SK-N-SH (cell line): ENCODE measurements around the gene CDIP1. TPM values are rescaled to one million over a fixed set of nuclear protein-coding genes. Genes with fewer than 3 reads are reported as not detected.

Source experiments
- CTCF ChIA-PET: fragments of 300-600, 350-600 bp; formaldehyde crosslinking; extraction: SDS; loops from one replicate; lab custom pipeline; 2021; lab: Yijun Ruan, JAX
- POLR2A ChIA-PET: fragments of 350-600 bp; sonication (Branson Sonifier 250); formaldehyde crosslinking; extraction: SDS; loops from one replicate; lab custom pipeline; 2020; ENCODE audit warnings: antibody characterized with exemption, inconsistent platforms; lab: Yijun Ruan, JAX
- DNase-seq: peaks from one replicate; pipeline ENCODE4 v3.0.0; 2012
- H2AFZ ChIP-seq: fragments of 200-600 bp; sonication (generic); 2 replicates; pipeline ENCODE4 v1.8.1; 2016; ENCODE audit warnings: antibody characterized with exemption, mild to moderate bottlenecking, low read depth
- H3F3A ChIP-seq: fragments of 200-600 bp; sonication (generic); replicated peaks from 2 replicates; pipeline ENCODE3; 2016; ENCODE audit warnings: antibody characterized with exemption, mild to moderate bottlenecking; ENCODE audit not compliant: insufficient read depth
- H3K27ac ChIP-seq, 2 experiments: fragments of 200-500 bp in 1 of 2; fragments of 200-600 bp in 1 of 2; sonication (Bioruptor generic) in 1 of 2; sonication (generic), shearing (Covaris generic) in 1 of 2; 2 replicates each; pipeline versions ENCODE4 v1.5.1 to v1.6.1; 2014 to 2016; ENCODE audit warnings: low read depth in 2 of 2, inconsistent platforms in 1 of 2, low read length in 1 of 2, mild to moderate bottlenecking in 1 of 2, mixed read lengths in 1 of 2
- H3K27me3 ChIP-seq: fragments of 200-600 bp; sonication (generic), shearing (Covaris generic); 2 replicates; pipeline ENCODE4 v1.6.1; 2016; ENCODE audit warnings: mixed run types; ENCODE audit not compliant: insufficient read depth
- H3K36me3 ChIP-seq, 2 experiments: fragments of 200-500 bp in 1 of 2; fragments of 200-600 bp in 1 of 2; sonication (Bioruptor generic) in 1 of 2; sonication (generic) in 1 of 2; replicated peaks in 1 of 2; 2 replicates each; pipeline versions ENCODE3 to v1.5.1; 2014 to 2016; ENCODE audit warnings: low read length in 1 of 2, mild to moderate bottlenecking in 1 of 2; ENCODE audit not compliant: insufficient read depth in 2 of 2, control insufficient read depth in 1 of 2
- H3K4me1 ChIP-seq, 2 experiments: fragments of 200-500 bp in 1 of 2; fragments of 200-600 bp in 1 of 2; sonication (Bioruptor generic) in 1 of 2; sonication (generic), shearing (Covaris generic) in 1 of 2; 2 replicates each; pipeline versions ENCODE4 v1.5.1 to v1.6.1; 2014 to 2016; ENCODE audit warnings: low read depth in 1 of 2, low read length in 1 of 2, mixed run types in 1 of 2; ENCODE audit not compliant: insufficient read depth in 2 of 2, control insufficient read depth in 1 of 2
- H3K4me2 ChIP-seq: fragments of 200-600 bp; sonication (generic), shearing (Covaris generic); 2 replicates; pipeline ENCODE4 v1.6.1; 2017; ENCODE audit warnings: mixed run types
- H3K4me3 ChIP-seq, 2 experiments: fragments of 200-500 bp in 1 of 2; fragments of 200-600 bp in 1 of 2; sonication (Bioruptor generic) in 1 of 2; sonication (generic), shearing (Covaris generic) in 1 of 2; 2 replicates each; pipeline versions ENCODE4 v1.5.1 to v1.8.1; 2014 to 2016; ENCODE audit warnings: low read depth in 2 of 2, inconsistent platforms in 1 of 2, low read length in 1 of 2, mild to moderate bottlenecking in 1 of 2, mixed read lengths in 1 of 2, moderate library complexity in 1 of 2
- H3K79me2 ChIP-seq: fragments of 200-600 bp; sonication (generic); 2 replicates; pipeline ENCODE4 v1.8.1; 2017; ENCODE audit warnings: mild to moderate bottlenecking; ENCODE audit not compliant: insufficient read depth
- H3K9ac ChIP-seq: fragments of 200-600 bp; sonication (generic); 2 replicates; pipeline ENCODE4 v1.6.1; 2017; ENCODE audit warnings: mixed run types
- H3K9me2 ChIP-seq: fragments of 200-600 bp; sonication (generic); 2 replicates; pipeline ENCODE4 v1.6.1; 2017; ENCODE audit warnings: mixed run types
- H3K9me3 ChIP-seq: fragments of 200-600 bp; sonication (generic); 2 replicates; pipeline ENCODE4 v1.6.1; 2017; ENCODE audit warnings: mixed run types, mild to moderate bottlenecking, moderate library complexity
- H4K20me1 ChIP-seq: fragments of 200-600 bp; sonication (generic); 2 replicates; pipeline ENCODE4 v1.6.1; 2017; ENCODE audit warnings: mild to moderate bottlenecking, mixed run types; ENCODE audit not compliant: insufficient read depth
- ELF1 ChIP-seq: IDR thresholded peaks from 2 replicates; pipeline ENCODE4 v1.4.0; 2012
- EP300 ChIP-seq, 2 experiments: IDR thresholded peaks; 2 replicates each; pipeline versions ENCODE4 v1.4.0 to v1.6.1; 2012; ENCODE audit warnings: borderline replicate concordance in 1 of 2, low read depth in 1 of 2, low read length in 1 of 2
- EZH2phosphoT487 ChIP-seq: fragments of 200-600 bp; sonication (generic); IDR thresholded peaks from 2 replicates; pipeline ENCODE4 v1.6.1; 2017; ENCODE audit warnings: low read depth, mixed run types, mild to moderate bottlenecking, antibody characterized with exemption, moderate library complexity, borderline replicate concordance
- FOSL2 ChIP-seq: IDR thresholded peaks from 2 replicates; pipeline ENCODE4 v1.4.0; 2012; ENCODE audit warnings: low read depth, mild to moderate bottlenecking, moderate library complexity, borderline replicate concordance
- FOXM1 ChIP-seq: IDR thresholded peaks from 2 replicates; pipeline ENCODE4 v1.4.0; 2012; ENCODE audit warnings: low read depth, mild to moderate bottlenecking
- GABPA ChIP-seq: IDR thresholded peaks from 2 replicates; pipeline ENCODE4 v1.4.0; 2012; ENCODE audit warnings: low read depth, mild to moderate bottlenecking
- MEF2A ChIP-seq: IDR thresholded peaks from 2 replicates; pipeline ENCODE4 v1.4.0; 2012; ENCODE audit warnings: low read depth, borderline replicate concordance
- MXI1 ChIP-seq: IDR thresholded peaks from 2 replicates; pipeline ENCODE4 v1.6.1; 2012; ENCODE audit warnings: mild to moderate bottlenecking, low read depth, low read length, improper control_type of control experiment
- TAF1 ChIP-seq: IDR thresholded peaks from 2 replicates; pipeline ENCODE4 v1.6.1; 2012; ENCODE audit warnings: low read depth, mild to moderate bottlenecking, low read length, moderate library complexity, borderline replicate concordance
- TCF12 ChIP-seq: IDR thresholded peaks from 2 replicates; pipeline ENCODE4 v1.4.0; 2012
- YY1 ChIP-seq: IDR thresholded peaks from 2 replicates; pipeline ENCODE4 v1.4.0; 2012; ENCODE audit warnings: low read depth, mild to moderate bottlenecking
- WGBS: methylation state at CpG from one replicate; pipeline ENCODE4 v1.1.6; 2017; ENCODE audit warnings: low lambda C conversion rate; 5-methylcytosine and 5-hydroxymethylcytosine counted together
- polyA plus RNA-seq, 3 experiments: library from polyadenylated mRNA; depleted of rRNA; stranded (reverse); fragments of >200 nt; gene quantifications; 2 replicates each; pipeline ENCODE4 v1.2.3, GENCODE V29; 2012
- TF ChIP-seq, protein P1 (sequence below): IDR thresholded peaks from 2 replicates; pipeline ENCODE4; 2012
- TF ChIP-seq, protein P2 (sequence below): IDR thresholded peaks from 2 replicates; pipeline ENCODE4 v1.4.0; 2012; ENCODE audit warnings: low read depth
- TF ChIP-seq, protein P3 (sequence below): IDR thresholded peaks from 2 replicates; pipeline ENCODE4 v1.4.0; 2012; ENCODE audit warnings: low read depth, borderline replicate concordance
- TF ChIP-seq, protein P4 (sequence below): IDR thresholded peaks from 2 replicates; pipeline ENCODE4 v1.4.0; 2012; ENCODE audit warnings: low read depth, borderline replicate concordance
- TF ChIP-seq, protein P5 (sequence below): fragments of 200-600 bp; sonication (generic); IDR thresholded peaks from 2 replicates; pipeline ENCODE4 v1.6.1; 2017; ENCODE audit warnings: antibody characterized with exemption, mild to moderate bottlenecking, moderate library complexity
- TF ChIP-seq, protein P6 (sequence below): fragments of 150-350 bp; IDR thresholded peaks from 2 replicates; pipeline ENCODE4 v1.6.1; 2016; ENCODE audit warnings: mild to moderate bottlenecking, low read depth, low read length
- TF ChIP-seq, protein P7 (sequence below): fragments of 150-350 bp; IDR thresholded peaks from 2 replicates; pipeline ENCODE4 v1.6.1; 2017; ENCODE audit warnings: antibody characterized with exemption, low read length, low read depth, borderline replicate concordance

The CDIP1 gene
- polyA plus RNA-seq, 1 of the 3 experiments (the other 2 are of a cell fraction), result 30.2 TPM

DNA sequence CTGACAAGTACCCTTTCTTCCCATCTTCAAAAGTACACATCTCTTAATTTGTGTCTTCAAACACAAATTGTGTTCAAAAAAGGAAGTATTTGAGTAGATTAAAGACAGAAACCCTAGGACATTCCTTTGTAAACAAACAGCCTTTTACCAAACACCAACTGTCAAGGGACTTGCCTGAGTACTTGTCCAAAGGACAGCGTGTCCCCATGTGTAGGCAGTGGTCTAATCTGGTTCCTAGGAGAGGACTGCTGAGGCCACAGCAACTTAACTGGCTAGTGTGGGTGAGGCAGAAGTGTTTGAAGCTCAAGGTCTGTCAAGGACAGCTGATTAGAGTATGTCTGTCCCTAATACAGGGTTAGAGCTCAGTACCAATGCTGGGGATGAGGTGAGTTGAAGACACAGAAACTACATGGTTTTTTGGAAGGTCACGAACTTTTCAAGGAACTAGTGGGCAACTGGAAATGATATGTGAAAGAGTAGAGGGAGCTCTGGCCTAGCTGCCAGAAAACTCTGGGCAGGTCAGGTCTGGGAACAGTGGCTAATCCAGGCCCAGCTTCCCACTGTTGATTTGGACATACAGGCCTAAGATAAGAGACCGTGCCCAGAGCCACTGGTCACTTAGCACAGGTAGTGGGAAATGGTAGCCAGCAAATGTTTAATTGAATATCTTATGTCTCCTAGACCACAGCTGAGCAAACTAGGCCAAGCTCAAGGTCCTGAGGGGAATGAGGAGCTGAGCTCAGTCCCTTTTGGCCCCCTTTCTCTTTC is 52.3 kb downstream of the CDIP1 start:
- H3K36me3 ChIP-seq, result peaks cover 4 to 7% of the 10 kb centered on the region in 2 experiments
- H4K20me1 ChIP-seq, result no peaks in the 10 kb centered on the region; the same call in 1 of the 2 replicates
- WGBS, result 100% methylated on average over 3 of the region's 3 CpGs
- ChIA-PET CTCF (interaction anchor here (1.2 to 4.2 kb wide), 4 partner anchors 10 to 32 kb away, joined by 3 to 22 read pairs (median 6); partner anchors contain the start of gene HMOX2), POLR2A (interaction anchor here (0.7 kb wide), 1 partner anchor 10 kb away, joined by 3 read pairs; the partner anchor contains the start of gene HMOX2)
- H3K4me3 ChIP-seq, result no peak overlapping the region
- peaks cover 0 to 24% of the 10 kb centered on the region in 2 experiments; a peak in 2 of 4 replicates for H3K4me1 ChIP-seq
- H3K27me3 ChIP-seq, result no peaks in the 10 kb centered on the region
- H3K4me2 ChIP-seq, result no peak overlapping the region
- H3K9me2 ChIP-seq, result no peaks in the 10 kb centered on the region
- H3K27ac ChIP-seq, result no peak overlapping the region
- H3F3A ChIP-seq, result peaks cover 34% of the 10 kb centered on the region
- no peaks in the 10 kb centered on the region for H3K9me3 ChIP-seq
- H3K9ac ChIP-seq, result no peak overlapping the region
- DNase-seq, result no peak
- TF ChIP-seq, protein P1, sequence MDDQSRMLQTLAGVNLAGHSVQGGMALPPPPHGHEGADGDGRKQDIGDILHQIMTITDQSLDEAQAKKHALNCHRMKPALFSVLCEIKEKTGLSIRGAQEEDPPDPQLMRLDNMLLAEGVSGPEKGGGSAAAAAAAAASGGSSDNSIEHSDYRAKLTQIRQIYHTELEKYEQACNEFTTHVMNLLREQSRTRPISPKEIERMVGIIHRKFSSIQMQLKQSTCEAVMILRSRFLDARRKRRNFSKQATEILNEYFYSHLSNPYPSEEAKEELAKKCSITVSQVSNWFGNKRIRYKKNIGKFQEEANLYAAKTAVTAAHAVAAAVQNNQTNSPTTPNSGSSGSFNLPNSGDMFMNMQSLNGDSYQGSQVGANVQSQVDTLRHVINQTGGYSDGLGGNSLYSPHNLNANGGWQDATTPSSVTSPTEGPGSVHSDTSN, result no peak
- TF ChIP-seq, protein P2, sequence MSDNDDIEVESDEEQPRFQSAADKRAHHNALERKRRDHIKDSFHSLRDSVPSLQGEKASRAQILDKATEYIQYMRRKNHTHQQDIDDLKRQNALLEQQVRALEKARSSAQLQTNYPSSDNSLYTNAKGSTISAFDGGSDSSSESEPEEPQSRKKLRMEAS, result no peak
- TF ChIP-seq YY1 (no peak), FOXM1 (no peak), TAF1 (no peak), FOSL2 (no peak), EP300 (IDR thresholded peaks at IDR 0.05; ENCODE audit: borderline replicate concordance in 1 of 2, low read depth in 1 of 2, low read length in 1 of 2) (no peak), ELF1 (no peak), EZH2phosphoT487 (no peak), MXI1 (no peak), TCF12 (no peak), MEF2A (no peak), GABPA (no peak)
- TF ChIP-seq, protein P3, sequence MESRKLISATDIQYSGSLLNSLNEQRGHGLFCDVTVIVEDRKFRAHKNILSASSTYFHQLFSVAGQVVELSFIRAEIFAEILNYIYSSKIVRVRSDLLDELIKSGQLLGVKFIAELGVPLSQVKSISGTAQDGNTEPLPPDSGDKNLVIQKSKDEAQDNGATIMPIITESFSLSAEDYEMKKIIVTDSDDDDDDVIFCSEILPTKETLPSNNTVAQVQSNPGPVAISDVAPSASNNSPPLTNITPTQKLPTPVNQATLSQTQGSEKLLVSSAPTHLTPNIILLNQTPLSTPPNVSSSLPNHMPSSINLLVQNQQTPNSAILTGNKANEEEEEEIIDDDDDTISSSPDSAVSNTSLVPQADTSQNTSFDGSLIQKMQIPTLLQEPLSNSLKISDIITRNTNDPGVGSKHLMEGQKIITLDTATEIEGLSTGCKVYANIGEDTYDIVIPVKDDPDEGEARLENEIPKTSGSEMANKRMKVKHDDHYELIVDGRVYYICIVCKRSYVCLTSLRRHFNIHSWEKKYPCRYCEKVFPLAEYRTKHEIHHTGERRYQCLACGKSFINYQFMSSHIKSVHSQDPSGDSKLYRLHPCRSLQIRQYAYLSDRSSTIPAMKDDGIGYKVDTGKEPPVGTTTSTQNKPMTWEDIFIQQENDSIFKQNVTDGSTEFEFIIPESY, result no peak
- TF ChIP-seq, protein P4, sequence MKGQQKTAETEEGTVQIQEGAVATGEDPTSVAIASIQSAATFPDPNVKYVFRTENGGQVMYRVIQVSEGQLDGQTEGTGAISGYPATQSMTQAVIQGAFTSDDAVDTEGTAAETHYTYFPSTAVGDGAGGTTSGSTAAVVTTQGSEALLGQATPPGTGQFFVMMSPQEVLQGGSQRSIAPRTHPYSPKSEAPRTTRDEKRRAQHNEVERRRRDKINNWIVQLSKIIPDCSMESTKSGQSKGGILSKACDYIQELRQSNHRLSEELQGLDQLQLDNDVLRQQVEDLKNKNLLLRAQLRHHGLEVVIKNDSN, result no peak
- TF ChIP-seq, protein P5, sequence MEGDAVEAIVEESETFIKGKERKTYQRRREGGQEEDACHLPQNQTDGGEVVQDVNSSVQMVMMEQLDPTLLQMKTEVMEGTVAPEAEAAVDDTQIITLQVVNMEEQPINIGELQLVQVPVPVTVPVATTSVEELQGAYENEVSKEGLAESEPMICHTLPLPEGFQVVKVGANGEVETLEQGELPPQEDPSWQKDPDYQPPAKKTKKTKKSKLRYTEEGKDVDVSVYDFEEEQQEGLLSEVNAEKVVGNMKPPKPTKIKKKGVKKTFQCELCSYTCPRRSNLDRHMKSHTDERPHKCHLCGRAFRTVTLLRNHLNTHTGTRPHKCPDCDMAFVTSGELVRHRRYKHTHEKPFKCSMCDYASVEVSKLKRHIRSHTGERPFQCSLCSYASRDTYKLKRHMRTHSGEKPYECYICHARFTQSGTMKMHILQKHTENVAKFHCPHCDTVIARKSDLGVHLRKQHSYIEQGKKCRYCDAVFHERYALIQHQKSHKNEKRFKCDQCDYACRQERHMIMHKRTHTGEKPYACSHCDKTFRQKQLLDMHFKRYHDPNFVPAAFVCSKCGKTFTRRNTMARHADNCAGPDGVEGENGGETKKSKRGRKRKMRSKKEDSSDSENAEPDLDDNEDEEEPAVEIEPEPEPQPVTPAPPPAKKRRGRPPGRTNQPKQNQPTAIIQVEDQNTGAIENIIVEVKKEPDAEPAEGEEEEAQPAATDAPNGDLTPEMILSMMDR, result no peak
- TF ChIP-seq, protein P6, sequence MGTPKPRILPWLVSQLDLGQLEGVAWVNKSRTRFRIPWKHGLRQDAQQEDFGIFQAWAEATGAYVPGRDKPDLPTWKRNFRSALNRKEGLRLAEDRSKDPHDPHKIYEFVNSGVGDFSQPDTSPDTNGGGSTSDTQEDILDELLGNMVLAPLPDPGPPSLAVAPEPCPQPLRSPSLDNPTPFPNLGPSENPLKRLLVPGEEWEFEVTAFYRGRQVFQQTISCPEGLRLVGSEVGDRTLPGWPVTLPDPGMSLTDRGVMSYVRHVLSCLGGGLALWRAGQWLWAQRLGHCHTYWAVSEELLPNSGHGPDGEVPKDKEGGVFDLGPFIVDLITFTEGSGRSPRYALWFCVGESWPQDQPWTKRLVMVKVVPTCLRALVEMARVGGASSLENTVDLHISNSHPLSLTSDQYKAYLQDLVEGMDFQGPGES, result no peak
- TF ChIP-seq, protein P7, sequence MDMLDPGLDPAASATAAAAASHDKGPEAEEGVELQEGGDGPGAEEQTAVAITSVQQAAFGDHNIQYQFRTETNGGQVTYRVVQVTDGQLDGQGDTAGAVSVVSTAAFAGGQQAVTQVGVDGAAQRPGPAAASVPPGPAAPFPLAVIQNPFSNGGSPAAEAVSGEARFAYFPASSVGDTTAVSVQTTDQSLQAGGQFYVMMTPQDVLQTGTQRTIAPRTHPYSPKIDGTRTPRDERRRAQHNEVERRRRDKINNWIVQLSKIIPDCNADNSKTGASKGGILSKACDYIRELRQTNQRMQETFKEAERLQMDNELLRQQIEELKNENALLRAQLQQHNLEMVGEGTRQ, result no peak
- H3K79me2 ChIP-seq, result peaks cover 73% of the 10 kb centered on the region
- H2AFZ ChIP-seq, result no peak overlapping the region
